ENCODE data around the gene CHMP1A. TPM values are rescaled to one million over a fixed set of nuclear protein-coding genes. Genes with fewer than 3 reads are reported as not detected.
"Not testable (repeated sequence)": the region's sequence is repeated elsewhere in the genome, so short reads cannot be mapped to it uniquely, and the experiment has no call there.

Gene CHMP1A
- 10 to 100 TPM; 69.0 to 96.4 (median 85.2) TPM for polyA plus RNA-seq (ENCODE audit: insufficient read length in 4 of 4)

DNA sequence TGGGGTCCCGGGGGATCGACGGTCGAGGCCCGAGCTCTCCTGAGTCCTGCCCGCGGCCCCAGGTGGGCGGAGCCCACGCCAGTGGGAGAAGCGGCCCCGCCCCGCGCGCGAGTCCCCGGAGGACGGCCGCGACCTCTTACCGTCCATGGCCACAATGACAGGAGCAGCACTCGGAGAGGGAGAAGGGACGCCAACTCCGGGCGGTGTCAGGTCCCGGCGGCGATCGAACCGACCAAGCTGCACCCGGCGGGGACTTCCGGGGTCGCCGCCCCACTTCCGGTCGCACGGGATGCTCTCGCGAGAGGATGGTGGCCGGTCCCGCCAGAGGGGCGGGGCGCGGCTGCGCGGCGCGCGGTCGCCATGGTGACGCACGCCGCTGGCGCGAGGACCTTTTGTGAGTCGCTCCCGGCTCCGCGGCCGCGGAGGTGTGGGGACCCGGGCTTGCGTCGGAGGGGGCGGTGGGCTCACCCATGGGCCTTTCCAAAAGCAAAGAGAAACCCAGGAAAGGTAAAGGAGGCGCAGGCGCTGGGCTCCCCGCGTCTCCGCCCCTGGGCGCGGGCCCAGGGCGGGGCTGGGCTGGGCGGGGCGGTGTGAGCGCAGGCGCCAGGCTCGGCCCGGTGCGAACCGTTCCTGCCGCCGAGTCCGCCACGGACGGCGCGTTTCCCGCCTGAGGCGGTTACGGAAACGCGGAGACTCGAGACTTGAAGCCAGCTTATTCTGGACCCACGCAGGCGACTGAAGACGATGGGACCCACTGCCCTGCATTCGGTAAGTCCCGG, at the start of gene CHMP1A, which contains the start of gene SPATA33:
CHMP1A (minus strand) TSS at position 267 of the 779 bp plus-strand sequence; CDS start at position 147, 120 bp downstream.
SPATA33 (plus strand) TSS at position 395 of the 779 bp plus-strand sequence; CDS start at position 471, 76 bp downstream.
- DNase-seq (ENCODE audit: low read depth in 4 of 4, low spot score in 2 of 4) = peak; percentile 71 to 82 (median 80)

DNA sequence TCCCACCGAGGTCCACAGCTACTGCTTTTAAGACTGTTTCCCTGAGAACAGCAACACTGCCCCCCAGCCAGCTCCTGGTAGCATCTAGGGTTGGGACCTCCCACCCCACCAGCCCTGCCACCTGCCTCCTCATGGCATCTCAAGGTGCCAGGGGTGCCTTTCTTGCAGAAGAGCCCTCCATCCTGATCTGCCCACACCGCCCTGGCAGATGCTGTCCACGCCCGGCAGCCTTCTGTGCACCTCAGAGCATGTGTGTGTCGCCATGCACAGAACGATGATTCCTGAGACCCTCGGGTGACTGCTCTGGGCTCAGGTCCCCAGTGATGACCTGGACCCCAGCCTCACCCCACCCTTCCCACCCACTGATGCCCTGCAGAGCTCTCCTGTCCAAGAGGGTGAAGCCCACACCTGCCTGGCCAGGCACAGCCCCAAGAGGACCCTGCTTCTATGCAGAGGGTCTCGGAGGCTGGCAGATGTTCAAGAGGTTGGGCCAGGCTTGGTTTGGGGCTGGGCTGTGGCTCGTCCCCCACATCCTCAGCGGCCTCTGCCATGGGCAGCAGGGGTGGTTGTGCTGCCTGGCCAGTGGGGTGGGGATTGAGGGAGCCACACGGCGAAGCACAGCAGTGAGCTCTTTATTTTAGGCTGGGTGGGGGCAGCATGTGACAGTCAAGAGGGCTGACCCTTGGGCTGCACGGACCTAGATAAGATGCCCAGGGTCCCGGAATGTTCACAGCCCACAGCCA, 49.2 kb upstream of the CHMP1A start:
- no peak for DNase-seq (ENCODE audit: low read depth in 4 of 4, low spot score in 2 of 4)

DNA sequence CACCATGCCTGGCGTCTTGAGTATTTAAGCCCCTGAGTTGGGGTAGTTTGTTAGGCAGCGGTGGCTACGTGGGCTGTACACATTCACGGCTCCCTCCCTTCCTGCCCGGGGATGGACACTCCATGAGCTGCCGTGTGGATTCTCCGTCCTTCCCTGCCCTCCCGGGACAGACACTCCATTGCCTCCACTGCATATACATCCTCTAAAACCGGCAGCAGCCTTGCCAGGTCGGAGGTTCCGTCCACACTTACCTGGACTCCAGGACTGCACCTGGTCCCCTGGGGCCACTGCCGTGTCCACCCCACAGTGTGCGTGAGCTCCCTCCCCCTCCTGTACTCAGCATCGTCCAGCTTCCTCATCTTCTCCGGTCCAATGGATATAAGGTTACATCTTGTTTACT, 47.5 kb upstream of the CHMP1A start:
- DNase-seq (ENCODE audit: low read depth in 4 of 4, low spot score in 2 of 4) = no peak

DNA sequence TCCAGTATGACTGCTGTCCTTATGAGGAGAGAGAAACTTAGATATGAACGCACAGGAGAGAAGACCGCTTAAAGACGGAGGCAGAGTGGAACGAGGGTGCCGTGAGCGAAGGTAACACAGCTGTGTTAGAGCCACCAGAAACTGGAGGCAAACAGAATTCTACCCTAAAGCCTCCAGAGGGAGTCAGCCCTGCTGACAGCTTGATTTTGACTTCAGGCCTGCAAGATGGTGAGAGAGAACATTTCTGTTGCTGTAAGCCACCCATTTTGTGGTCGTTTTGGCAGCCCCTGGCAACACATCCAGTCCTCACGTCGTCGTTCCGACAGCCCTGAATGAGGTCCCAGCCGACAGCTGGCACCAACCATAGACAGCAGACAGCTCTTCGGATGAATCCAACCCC, 46.8 kb upstream of the CHMP1A start:
- DNase-seq (ENCODE audit: low read depth in 4 of 4, low spot score in 2 of 4) = no peak

DNA sequence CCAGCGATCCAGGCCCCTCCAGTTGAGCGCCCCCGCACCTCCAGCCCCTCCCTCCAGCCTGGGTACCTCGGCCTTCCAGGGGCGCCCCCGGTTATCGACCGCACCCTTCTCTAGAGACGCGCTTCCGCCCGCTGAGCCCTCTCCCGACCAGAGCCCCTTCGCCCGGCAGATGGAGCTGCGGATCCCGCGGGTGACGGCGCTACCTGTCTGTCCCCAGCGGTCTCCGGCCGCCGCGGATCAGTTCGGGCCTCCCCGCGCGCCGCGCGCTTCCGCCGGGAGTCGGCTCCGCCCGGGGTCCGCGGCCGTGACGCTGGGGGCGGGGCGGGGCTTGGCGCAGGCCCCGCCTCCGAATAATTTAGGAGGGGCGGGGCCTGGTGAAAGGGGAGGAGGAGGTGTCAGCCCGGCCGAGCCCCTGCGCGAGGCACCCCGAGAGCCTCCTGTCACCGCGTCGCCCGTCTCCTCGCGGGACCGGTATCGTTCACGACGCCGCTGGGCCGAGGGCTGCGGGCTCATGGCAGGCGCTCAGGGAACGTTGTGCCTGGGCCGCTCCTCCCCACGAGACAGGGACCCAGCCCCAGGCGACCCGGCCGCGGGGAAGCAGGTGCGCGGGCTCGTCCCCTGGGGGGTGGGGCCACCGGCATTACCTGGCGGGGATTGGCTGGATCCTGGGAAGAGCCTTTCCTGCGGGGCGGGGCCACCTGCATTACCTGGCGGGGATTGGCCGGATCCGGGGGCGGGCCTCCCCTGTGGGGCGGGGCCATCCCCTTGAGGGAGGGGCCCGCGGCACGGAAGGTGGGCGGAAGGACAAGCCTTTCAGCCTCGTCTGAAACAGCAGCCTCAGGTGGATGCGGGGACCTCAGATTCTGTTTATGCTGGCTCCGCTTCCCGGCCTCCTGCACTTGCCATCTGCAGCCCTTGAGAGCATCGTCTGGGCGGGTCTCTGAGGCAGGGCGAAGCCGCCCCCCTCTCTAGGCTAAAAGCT, 44.2 kb upstream of the CHMP1A start, which contains the start of gene SPATA2L:
SPATA2L (minus strand) TSS at position 281 of the 982 bp plus-strand sequence. CDS start 473 bp downstream, outside the sequence.
- peak in 3 of 4 donors; percentile 60 to 85 (median 84) for DNase-seq (ENCODE audit: low read depth in 4 of 4, low spot score in 2 of 4)

DNA sequence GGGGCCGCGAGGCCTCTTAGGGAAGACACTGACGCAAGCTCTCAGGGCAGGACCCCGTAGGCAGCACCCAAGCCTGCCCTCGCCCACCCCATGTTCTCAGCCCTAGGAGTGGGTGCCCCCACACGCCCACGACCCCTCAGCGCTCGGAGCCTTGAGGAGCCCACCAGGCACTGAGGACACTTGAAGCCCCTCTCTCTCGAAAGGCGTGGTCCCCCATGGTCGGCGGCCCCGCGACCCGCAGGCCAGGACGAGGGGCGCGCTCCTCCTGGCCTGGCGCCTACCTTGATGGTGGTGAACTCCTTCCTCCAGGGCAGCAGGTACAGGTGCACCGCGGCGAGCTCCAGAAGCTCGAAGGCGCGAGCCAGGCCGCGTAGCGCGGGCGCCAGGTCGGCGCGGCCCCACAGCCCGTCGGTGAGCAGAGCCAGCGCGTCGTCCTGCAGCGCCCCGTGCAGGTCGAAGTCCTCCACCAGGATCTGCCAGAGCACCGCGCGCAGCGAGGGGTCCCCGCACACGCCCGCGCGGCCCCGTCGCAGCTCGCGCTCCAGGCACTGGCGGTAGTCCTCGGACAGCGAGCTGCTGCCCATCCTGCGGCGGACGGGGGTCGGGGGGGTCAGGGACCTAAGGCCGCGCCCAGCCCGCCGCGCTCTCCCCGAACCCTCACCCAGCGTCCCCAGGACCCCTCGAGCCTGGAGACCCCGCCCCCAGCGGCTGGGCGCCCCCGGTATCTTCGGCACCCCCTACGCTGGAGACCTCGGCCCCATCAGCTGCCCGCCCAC, 43.3 kb upstream of the CHMP1A start:
- no peak for DNase-seq (ENCODE audit: low read depth in 4 of 4, low spot score in 2 of 4)

DNA sequence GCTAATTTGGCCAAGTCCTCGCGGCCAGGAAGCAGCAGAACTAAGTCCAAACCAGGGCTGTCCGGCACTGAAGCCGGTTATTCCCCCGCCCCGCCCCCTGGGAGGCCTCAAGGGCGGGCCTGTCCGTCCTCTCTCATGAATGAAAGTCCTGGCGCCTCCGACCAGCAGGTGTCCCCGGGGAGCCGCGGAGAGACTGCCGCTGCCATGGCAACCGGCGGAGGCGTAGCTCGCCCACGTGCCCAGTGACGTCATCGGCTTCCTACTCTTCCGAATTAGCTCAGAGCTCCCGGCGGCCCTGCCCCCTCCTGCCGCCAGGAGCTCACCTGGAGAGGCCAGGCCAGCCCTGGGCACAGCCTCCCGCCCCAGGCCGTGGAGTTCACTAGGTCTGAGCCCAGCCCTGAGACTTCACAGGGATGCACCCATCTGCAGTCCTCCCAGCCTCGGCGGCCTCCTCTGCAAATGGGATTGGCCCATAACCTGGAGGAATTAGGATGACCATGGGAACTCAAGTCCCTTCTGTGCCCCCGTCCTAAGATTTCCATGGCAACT, 42.7 kb upstream of the CHMP1A start:
- DNase-seq (ENCODE audit: low read depth in 4 of 4, low spot score in 2 of 4) = peak; percentile 80 to 96 (median 94)

DNA sequence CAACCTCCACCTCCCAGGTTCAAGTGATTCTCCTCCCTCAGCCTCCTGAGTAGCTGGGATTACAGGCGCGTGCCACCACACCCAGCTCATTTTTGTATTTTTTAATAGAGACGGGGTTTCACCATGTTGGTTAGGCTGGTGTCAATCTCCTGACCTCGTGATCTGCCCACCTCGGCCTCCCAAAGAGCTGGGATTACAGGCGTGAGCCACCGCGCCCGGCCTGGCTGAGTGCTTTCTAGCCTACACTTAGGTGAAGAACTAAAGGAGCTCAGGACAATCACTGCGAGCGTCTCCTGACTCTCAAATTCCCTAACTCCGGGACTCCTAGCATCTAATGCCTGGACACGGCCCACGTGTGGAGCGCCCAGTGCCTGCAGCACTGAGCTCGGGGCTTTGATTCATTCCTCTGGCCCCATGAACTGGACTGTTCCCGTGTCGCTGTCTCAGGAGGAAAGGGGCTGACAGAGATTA, 42.2 kb upstream of the CHMP1A start:
- not testable (repeated sequence) for DNase-seq (ENCODE audit: low read depth in 4 of 4, low spot score in 2 of 4)

DNA sequence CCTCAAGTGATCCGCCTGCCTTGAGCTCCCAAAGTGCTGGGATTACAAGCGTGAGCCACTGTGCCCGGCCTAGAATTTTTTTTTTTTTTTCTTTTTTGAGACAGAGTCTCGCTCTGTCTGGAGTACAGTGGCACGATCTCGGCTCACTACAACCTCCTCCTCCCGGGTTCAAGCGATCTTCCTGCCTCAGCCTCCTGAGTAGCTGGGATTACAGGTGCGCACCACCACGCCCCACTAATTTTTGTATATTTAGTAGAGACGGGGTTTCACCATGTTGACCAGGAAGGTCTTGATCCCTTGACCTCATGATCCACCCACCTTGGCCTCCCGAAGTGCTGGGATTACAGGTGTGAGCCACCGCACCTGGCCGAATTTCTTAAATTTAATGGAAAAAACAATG, 41.2 kb upstream of the CHMP1A start:
- DNase-seq (ENCODE audit: low read depth in 4 of 4, low spot score in 2 of 4) = not testable (repeated sequence)

DNA sequence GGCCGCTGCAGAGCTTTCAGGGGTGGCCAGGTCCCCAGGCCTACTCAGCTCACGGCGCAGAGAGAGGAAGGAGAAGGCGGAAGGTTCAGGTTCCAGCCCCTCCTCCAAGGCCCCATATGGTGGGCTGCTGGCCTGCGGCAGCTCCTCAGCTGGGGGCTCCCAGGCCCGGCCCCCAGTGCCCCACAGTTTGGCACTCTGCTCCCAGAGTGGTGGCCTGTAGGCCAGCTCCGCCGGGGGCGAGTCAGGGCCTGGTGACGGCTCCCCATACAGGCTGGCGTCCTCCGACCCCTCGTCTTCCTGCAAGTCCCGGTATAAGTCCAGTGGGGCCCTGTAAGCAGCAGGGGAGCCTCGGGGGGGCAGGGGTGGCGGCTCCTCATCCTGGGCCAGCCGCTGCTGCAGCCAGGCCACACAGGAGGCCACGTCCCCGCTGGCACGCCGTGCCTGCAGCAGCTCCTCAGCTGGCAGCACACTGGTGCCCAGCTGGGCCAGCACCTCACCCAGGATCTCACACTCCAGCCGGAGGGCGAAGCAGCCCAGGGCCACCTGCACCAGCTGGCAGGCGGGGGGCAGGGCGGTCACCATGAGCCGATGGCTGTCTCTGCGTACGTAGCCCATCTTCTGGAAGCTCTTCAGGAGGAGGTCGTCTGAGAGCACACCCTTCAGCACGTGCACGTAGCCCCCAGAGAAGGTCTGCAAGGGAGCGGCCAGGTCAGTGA, 40.3 kb upstream of the CHMP1A start:
- no peak for DNase-seq (ENCODE audit: low read depth in 4 of 4, low spot score in 2 of 4)

DNA sequence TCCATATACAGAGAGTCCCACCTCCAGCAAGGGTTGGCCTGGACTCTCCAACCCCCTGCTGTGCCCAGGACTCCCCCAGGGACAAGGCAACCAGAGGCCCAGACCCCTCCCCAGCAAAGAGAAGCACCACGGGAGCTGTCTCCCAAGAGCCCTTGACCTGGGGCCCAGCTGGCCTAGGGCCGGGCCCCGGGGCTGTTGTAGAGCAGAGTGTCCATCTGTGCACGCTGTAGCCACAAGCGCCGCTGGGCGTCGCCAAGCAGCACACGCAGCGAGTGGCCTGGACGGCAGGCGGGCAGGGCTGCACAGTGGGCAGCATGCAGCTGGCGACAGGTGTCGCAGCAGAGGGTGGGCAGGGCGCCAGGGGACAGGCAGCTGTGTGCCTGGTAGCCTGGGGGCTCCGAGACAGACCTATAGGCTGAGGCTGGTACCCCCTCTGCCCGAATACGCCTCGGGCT, 39.7 kb upstream of the CHMP1A start:
- no peak for DNase-seq (ENCODE audit: low read depth in 4 of 4, low spot score in 2 of 4)

DNA sequence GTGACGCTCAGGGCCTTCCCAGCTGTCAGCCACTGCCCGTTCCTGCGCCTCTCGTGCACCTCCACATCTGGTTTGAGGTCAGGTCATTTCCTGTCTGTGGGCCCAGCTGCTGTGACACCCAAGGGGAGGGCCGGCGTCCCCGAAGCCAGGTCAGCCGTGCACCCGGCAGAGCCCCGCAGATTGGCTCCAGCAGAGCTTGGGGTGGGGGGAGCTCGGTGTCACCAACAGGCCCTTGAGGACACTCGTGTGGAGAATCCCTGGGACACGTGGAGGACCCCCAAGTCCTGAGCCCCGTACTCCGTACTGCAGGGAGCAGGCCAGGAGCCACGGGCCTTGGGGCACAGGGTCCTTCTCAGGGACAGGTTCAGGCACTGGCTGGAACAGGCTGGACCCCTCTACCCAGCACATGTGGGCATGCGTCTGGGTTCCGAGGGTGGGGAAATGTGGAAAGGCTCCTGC, 39.2 kb upstream of the CHMP1A start:
- no peak for DNase-seq (ENCODE audit: low read depth in 4 of 4, low spot score in 2 of 4)

DNA sequence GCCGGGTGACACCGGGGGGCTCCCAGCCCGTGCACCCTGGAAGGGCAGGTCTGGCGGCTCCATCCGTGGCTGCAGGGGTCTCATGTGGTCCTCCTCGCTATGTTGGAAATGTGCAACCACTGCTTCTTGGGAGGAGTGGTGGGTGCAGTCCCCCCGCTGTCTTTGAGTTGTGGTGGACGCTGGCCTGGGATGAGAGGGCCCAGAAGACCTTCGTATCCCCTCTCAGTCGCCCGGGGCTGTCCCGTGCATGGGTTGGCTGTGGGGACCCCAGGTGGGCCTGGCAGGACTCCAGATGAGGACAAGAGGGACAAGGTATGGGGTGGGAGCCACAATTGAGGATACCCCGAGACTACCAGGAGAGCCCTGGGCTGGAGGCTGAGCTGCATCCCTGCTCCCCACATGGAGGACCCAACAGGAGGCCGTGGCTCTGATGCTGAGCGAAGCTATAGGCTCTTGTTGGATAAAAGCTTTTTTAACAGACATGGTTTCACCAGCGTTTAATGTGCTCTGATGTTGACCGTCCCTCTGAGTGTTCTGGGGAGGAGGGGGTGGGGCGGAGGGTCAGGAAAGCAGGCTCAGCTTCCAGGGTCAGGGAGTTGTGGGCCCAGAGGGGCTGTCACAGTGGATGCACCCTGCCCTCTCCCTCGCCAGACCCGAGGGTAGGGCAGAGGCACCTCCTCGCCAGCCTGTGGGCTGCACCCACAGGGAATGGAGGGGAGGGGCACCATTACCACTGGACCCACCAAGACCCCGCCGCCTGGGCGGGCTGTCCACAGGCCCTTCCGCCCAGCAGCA, 38.6 kb upstream of the CHMP1A start:
- no peak for DNase-seq (ENCODE audit: low read depth in 4 of 4, low spot score in 2 of 4)

DNA sequence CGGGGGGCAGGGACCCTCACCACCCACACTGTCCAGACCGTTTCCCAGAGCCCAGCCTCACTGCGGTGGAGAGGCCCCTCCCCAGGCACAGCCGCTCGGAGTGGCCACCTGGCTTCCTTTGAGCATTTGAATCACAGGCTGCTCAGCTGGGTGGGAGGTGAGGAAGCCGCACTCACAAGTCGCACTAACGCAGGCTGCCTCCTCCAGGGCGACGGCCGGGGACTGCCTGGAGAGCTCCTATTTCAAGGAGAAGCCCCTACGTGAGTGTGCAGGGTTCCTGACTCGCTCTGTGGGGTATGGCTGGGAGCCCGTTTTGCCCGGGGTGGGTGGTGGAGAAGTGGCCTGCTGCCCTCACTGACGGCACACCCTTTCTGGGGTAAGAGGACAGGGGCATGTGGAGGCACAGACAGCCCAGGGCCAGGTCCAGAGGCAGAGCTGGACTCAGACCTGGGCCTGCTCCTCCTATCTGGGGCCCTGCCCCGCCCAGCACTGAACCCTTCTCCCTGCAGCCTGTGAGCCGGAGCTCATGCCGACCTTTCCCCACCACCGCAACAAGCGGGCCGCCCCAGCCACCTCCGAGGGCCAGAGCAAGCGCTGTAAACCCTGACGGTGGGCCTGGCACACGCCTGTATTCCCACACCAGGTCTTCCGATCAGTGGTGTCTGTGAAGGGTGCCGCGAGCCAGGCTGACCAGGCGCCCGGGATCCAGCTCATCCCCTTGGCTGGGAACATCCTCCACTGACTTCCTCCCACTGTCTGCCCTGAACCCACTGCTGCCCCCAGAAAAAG, 37.8 kb upstream of the CHMP1A start:
- no peak for DNase-seq (ENCODE audit: low read depth in 4 of 4, low spot score in 2 of 4)

DNA sequence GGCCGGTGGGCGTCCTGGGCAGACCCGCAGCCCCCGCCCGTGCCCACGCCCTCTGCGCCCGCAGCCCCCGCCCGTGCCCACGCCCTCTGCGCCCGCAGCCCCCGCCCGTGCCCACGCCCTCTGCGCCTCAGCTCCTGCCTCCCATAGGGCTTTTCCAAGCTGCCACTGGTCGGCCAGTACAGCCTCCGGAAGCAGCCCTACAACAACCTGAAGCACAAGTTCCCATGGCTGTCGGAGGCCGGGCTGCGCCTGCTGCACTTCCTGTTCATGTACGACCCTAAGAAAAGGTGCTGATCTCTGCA, 37.2 kb upstream of the CHMP1A start:
- not testable (repeated sequence) for DNase-seq (ENCODE audit: low read depth in 4 of 4, low spot score in 2 of 4)

DNA sequence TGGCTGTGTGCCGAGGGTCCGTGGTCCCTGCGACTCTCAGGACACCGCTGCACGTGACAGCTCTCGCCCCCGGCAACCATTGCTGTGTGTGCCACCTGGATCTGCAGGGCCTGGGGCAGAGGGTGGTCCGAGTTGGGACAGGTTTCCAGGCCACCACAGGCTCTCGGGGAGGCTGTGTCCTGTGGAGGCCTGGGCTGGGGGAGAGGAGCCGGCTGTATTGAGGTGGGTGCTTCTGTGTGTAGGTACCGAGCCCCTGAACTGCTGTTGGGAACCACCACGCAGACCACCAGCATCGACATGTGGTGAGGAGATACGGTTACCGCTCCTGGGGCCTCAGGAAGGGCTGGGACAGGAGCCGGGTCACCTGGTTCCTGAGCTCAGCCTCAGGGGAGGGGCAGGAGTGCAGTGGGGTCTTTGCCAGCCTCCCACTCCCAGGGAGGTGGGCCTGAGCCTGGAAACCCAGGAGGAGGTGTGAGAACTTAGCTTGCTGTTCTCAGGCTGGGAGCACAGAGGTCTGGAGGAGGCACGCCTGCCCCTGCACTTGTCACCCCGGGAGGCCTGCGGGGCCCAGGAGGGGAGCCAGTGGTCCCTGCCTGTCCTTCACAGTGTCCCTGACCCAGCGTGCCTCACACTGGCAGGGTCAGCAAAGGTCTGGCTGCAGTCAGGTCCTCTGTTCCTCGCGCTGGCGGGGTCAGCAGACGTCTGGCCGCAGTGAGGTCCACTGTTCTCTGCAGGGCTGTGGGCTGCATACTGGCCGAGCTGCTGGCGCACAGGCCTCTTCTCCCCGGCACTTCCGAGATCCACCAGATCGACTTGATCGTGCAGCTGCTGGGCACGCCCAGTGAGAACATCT, 36.6 kb upstream of the CHMP1A start:
- no peak for DNase-seq (ENCODE audit: low read depth in 4 of 4, low spot score in 2 of 4)
